Endothelial cell of umbilical vein (primary cell): ENCODE results near the gene DNAH11. TPM values are rescaled to one million over a fixed set of nuclear protein-coding genes. Genes with fewer than 3 reads are reported as not detected.

ENCODE experiments used
- BruUV-seq: library from RNA; stranded (reverse); fragments of 400-500 nt; replicated peaks from 2 replicates; lab custom pipeline; 2021; lab: Mats Ljungman, UMichigan
- CTCF ChIA-PET: fragments of 300-600, 350-600 bp; sonication (Branson Sonifier 250); formaldehyde crosslinking; loops from one replicate; lab custom pipeline; 2021; ENCODE audit warnings: antibody characterized with exemption, inconsistent platforms; lab: Charles Lee
- POLR2A ChIA-PET: fragments of 300-600, 350-600 bp; sonication (Branson Sonifier 250); formaldehyde crosslinking; loops from one replicate; lab custom pipeline; 2021; ENCODE audit warnings: antibody characterized with exemption, inconsistent platforms; lab: Charles Lee
- DNase-seq: peaks from one replicate; pipeline ENCODE4 v3.0.0-alpha.2; 2011; ENCODE audit warnings: low read depth, low spot score
- FAIRE-seq: peaks from 2 replicates; lab custom pipeline; 2011; peaks lifted over from hg19 to GRCh38; lab: Jason Lieb, UNC
- H2AFZ ChIP-seq: 2 replicates; pipeline ENCODE4 v1.6.0; 2012; ENCODE audit warnings: low read depth, low read length, control low read depth, inconsistent platforms
- H3K27ac ChIP-seq: 2 replicates; pipeline ENCODE4 v1.5.1; 2011; ENCODE audit warnings: low read depth, mild to moderate bottlenecking, control low read depth, low read length, moderate library complexity; ENCODE audit not compliant: insufficient read depth
- H3K27me3 ChIP-seq, 2 experiments: 2 replicates each; pipeline versions ENCODE4 v1.6.0 to v1.6.1; 2011; ENCODE audit warnings: low read length in 2 of 2, mixed read lengths in 1 of 2; ENCODE audit not compliant: control insufficient read depth in 2 of 2, insufficient read depth in 2 of 2
- H3K36me3 ChIP-seq, 2 experiments: 2 replicates in 1 of 2; 3 replicates in 1 of 2; pipeline ENCODE4 v1.5.1; 2011; ENCODE audit warnings: low read length in 2 of 2, mild to moderate bottlenecking in 1 of 2, moderate library complexity in 1 of 2; ENCODE audit not compliant: control insufficient read depth in 2 of 2, insufficient read depth in 2 of 2; ENCODE audit errors: extremely low read depth in 1 of 2
- H3K4me1 ChIP-seq: 3 replicates; pipeline ENCODE4 v1.5.1; 2011; ENCODE audit warnings: mild to moderate bottlenecking, low read length; ENCODE audit not compliant: control insufficient read depth, insufficient read depth; ENCODE audit errors: extremely low read depth
- H3K4me2 ChIP-seq: 2 replicates; pipeline ENCODE4 v1.6.1; 2011; ENCODE audit warnings: low read length, control low read depth, mixed read lengths; ENCODE audit not compliant: insufficient read depth
- H3K4me3 ChIP-seq, 3 experiments: fragments of 200-600 bp in 1 of 3; sonication (generic), shearing (Covaris generic) in 1 of 3; replicated peaks in 1 of 3; 2 replicates each; pipeline ENCODE4 v1.5.1; 2011 to 2016; ENCODE audit warnings: control low read depth in 3 of 3, low read length in 3 of 3, mild to moderate bottlenecking in 2 of 3, inconsistent platforms in 1 of 3, low read depth in 1 of 3, moderate library complexity in 1 of 3; ENCODE audit not compliant: insufficient read depth in 1 of 3
- H3K79me2 ChIP-seq: 2 replicates; pipeline ENCODE4 v1.6.0; 2012; ENCODE audit warnings: low read length, inconsistent platforms; ENCODE audit not compliant: control insufficient read depth, insufficient read depth
- H3K9ac ChIP-seq: replicated peaks from 2 replicates; pipeline ENCODE3; 2011; ENCODE audit warnings: low read length, control low read depth; ENCODE audit not compliant: insufficient read depth; ENCODE audit errors: extremely low read depth
- H3K9me1 ChIP-seq: replicated peaks from 3 replicates; pipeline ENCODE4 v1.6.0; 2011; ENCODE audit warnings: mild to moderate bottlenecking, low read length; ENCODE audit not compliant: control insufficient read depth, insufficient read depth; ENCODE audit errors: extremely low read depth
- H3K9me3 ChIP-seq: replicated peaks from 2 replicates; pipeline ENCODE4 v1.5.1; 2012; ENCODE audit warnings: low read length, inconsistent platforms; ENCODE audit not compliant: control insufficient read depth, insufficient read depth
- H4K20me1 ChIP-seq: replicated peaks from 2 replicates; pipeline ENCODE3; 2011; ENCODE audit warnings: mild to moderate bottlenecking, low read length; ENCODE audit not compliant: control insufficient read depth, insufficient read depth; ENCODE audit errors: extremely low read depth
- EZH2 ChIP-seq: IDR thresholded peaks from 2 replicates; pipeline ENCODE4 v1.6.1; 2012; ENCODE audit warnings: borderline replicate concordance, low read depth, mild to moderate bottlenecking, moderate library complexity, low read length, inconsistent platforms; ENCODE audit not compliant: severe bottlenecking
- JUN ChIP-seq: IDR thresholded peaks from 2 replicates; pipeline ENCODE4 v1.6.1; 2011; ENCODE audit warnings: borderline replicate concordance, low read depth; ENCODE audit not compliant: insufficient read length, insufficient read depth
- MYC ChIP-seq: IDR thresholded peaks from one replicate; pipeline ENCODE4 v1.6.1; 2011; ENCODE audit warnings: mild to moderate bottlenecking, low read depth, low read length
- dilution Hi-C: fragments of 300-500 bp; cut with MboI; formaldehyde crosslinking; loops from one replicate; pipeline ENCODE4 v1.15.0; 2019; ENCODE audit warnings: low sequenced_read_pairs; ENCODE audit not compliant: extremely low pct_ligation_motif_present
- intact Hi-C: fragments of 100-400 bp; cut with micrococcal nuclease; formaldehyde crosslinking; loops from one replicate; pipeline ENCODE4 v1.10.0; 2022
- polyA plus RNA-seq, 4 experiments: library from polyadenylated mRNA; depleted of rRNA in 3 of 4; stranded (reverse) in 3 of 4; unstranded in 1 of 4; fragments of >200 nt; gene quantifications; 2 replicates each; pipeline versions ENCODE4 v1.2.1 to v1.2.3, GENCODE V29; 2011 to 2012; ENCODE audit warnings: missing spikeins in 1 of 4
- total RNA-seq: library from RNA; stranded (reverse); gene quantifications from 2 replicates; pipeline ENCODE4 v1.2.3, GENCODE V29; 2021
- TF ChIP-seq, protein P1 (sequence below): IDR thresholded peaks from 2 replicates; pipeline ENCODE4 v1.6.1; 2011; ENCODE audit not compliant: insufficient read depth, insufficient read length

The DNAH11 gene
- total and polyA plus RNA-seq, 2 donors (not counting 3 experiments of a cell fraction or from before 2014, with no cell fraction given) = 0.69 to 0.91 TPM

DNA sequence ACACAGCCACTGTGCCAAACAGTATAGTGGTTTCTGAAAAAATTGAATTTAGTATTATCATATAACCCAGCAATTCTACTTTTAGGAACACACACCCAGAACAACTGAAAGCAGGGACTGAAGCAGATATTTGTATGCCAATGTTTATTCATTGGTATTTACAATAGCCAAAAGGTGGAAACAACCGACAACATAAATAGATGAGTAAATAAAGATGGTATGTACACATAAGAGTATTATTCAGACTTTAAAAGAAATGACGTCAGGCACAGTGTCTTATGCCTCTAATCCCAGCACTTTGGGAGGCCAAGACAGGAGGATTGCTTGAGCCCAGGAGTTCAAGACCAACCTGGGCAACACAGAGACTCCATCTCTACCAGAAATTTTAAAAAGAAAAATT lies 395.6 kb downstream of the DNAH11 start:
- no peak for FAIRE-seq
- H3K79me2 ChIP-seq = peaks cover 99% of the 10 kb centered on the region
- H3K4me1 ChIP-seq = peaks cover 40% of the 10 kb centered on the region
- no peak overlapping the region for H3K4me3 ChIP-seq
- no peaks in the 10 kb centered on the region for H3K36me3 ChIP-seq
- no peak for DNase-seq
- H2AFZ ChIP-seq = no peak overlapping the region
- H3K4me2 ChIP-seq = no peak overlapping the region
- CTCF ChIA-PET = no interaction called here
- H3K27ac ChIP-seq = no peak overlapping the region
- no peaks in the 10 kb centered on the region for H3K27me3 ChIP-seq
- H3K9me3 ChIP-seq = no peaks in the 10 kb centered on the region
- H3K9me1 ChIP-seq = no peaks in the 10 kb centered on the region
- H4K20me1 ChIP-seq = peaks cover 3% of the 10 kb centered on the region
- TF ChIP-seq, protein P1, sequence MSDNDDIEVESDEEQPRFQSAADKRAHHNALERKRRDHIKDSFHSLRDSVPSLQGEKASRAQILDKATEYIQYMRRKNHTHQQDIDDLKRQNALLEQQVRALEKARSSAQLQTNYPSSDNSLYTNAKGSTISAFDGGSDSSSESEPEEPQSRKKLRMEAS = no peak
- no peak for TF ChIP-seq MYC
- TF ChIP-seq EZH2 = no peak
- TF ChIP-seq JUN = no peak
- H3K9ac ChIP-seq = no peak overlapping the region
- dilution Hi-C loops = no loop called here
- POLR2A ChIA-PET = no interaction called here
- BruUV-seq = no TSS peak
- intact Hi-C loops = no loop called here

DNA sequence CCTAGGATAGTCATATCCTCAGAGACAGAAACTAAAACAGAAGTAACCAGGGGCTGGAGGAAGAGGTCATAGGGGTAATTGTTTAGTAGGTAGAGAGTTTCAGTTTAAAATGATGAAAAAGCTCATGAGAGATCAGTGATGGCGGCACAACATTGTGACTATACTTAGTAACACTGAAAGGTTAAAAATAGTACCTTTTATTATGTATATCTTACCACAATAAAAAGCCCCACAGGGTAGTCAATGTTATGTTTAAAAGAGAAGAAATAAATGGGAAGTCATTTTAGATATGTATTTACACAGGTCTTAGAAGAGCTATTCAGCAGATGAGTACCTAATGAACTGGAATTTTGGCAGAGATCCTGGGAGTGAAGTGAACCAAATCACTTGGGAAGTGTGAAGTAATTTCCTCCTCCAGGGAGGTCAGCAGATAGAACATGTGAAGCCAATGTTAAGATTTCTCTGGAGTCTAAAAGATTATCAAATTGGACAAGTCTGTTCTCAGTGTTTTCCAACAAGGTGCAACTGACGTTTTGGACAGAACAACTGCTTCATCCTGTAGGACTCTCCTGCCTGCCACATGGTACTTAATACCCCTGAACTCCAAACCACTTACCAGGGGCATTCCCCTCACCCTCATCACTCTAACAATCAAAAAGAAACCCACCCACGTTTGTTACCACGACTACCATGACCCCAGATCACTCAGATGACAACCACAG lies 396.5 kb downstream of the DNAH11 start:
- H3K36me3 ChIP-seq = no peaks in the 10 kb centered on the region
- H3K79me2 ChIP-seq = peaks cover 98% of the 10 kb centered on the region
- ChIA-PET CTCF (interaction anchor here (0.6 to 1.2 kb wide), 8 partner anchors 13 to 1371 kb away, joined by 3 to 6 read pairs (median 3); no protein-coding TSS in a partner anchor), POLR2A (interaction anchor here (0.6 kb wide), 1 partner anchor 24 kb away, joined by 6 read pairs; no protein-coding TSS in a partner anchor)
- intact Hi-C loops (loop anchor here (1.0 kb wide), 1 partner anchor 16 kb away; no protein-coding TSS in a partner anchor), dilution Hi-C loops (no loop called here)
- BruUV-seq = no TSS peak
- no peaks in the 10 kb centered on the region for H3K27me3 ChIP-seq
- TF ChIP-seq MYC = no peak
- no peaks in the 10 kb centered on the region for H3K9me3 ChIP-seq
- peak overlapping the region; percentile 34 for H3K27ac ChIP-seq
- H3K9me1 ChIP-seq = no peaks in the 10 kb centered on the region
- no peak overlapping the region for H3K4me3 ChIP-seq
- peaks cover 3% of the 10 kb centered on the region for H4K20me1 ChIP-seq
- H2AFZ ChIP-seq = no peak overlapping the region
- FAIRE-seq (peak; percentile 28), DNase-seq (peak; percentile 88)
- peak overlapping the region; percentile 3 for H3K4me2 ChIP-seq
- H3K4me1 ChIP-seq = peaks cover 46% of the 10 kb centered on the region
- peak overlapping the region; percentile 2 for H3K9ac ChIP-seq
